ENCODE data around the gene BRPF1.

GRCh38 chr3:9721700-9722060 lies 9.9 kb upstream of the BRPF1 start:
- no peak for TF ChIP-seq CTCF (conservative IDR thresholded peaks at IDR 0.05; ENCODE audit: low read length)
- no peak for TF ChIP-seq EZH2phosphoT487 (IDR thresholded peaks at IDR 0.05; ENCODE audit: borderline replicate concordance)

Measured in Loucy (cell line).